H1 (cell line): Measurements from ENCODE around the gene ZNF536. TPM values are rescaled to one million over a fixed set of nuclear protein-coding genes. Genes with fewer than 3 reads are reported as not detected.

Experiments
- CTCF ChIA-PET: fragments of 300-600 bp; sonication (Branson Sonifier 250); formaldehyde crosslinking; loops from one replicate; lab custom pipeline; 2021; ENCODE audit not compliant: partially characterized antibody; lab: Charles Lee
- POLR2A ChIA-PET: fragments of 300-600 bp; sonication (Branson Sonifier 250); formaldehyde crosslinking; loops from one replicate; lab custom pipeline; 2021; ENCODE audit warnings: inconsistent platforms; ENCODE audit not compliant: partially characterized antibody; lab: Charles Lee
- DNase-seq, 2 experiments: peaks; one replicate each; pipeline versions ENCODE4 v3.0.0 to v3.0.0-alpha.2; 2010 to 2022; ENCODE audit warnings: low spot score in 2 of 2, low read depth in 1 of 2, mixed read lengths in 1 of 2
- FAIRE-seq: peaks from 2 replicates; lab custom pipeline; 2011; peaks lifted over from hg19 to GRCh38; lab: Jason Lieb, UNC
- H2AFZ ChIP-seq: 2 replicates; pipeline ENCODE4 v1.8.1; 2012; ENCODE audit warnings: low read length, inconsistent platforms
- H2AK5ac ChIP-seq: 2 replicates; pipeline ENCODE4 v1.6.1; 2013; ENCODE audit warnings: low read depth, low read length
- H2BK120ac ChIP-seq: replicated peaks from 2 replicates; pipeline ENCODE3; 2013; ENCODE audit warnings: low read depth, low read length, inconsistent platforms
- H2BK12ac ChIP-seq: 2 replicates; pipeline ENCODE4 v1.6.1; 2013; ENCODE audit warnings: low read depth, low read length
- H2BK15ac ChIP-seq: 2 replicates; pipeline ENCODE4 v1.6.1; 2013; ENCODE audit warnings: low read length
- H2BK20ac ChIP-seq: 2 replicates; pipeline ENCODE4 v1.6.1; 2013; ENCODE audit warnings: low read length
- H2BK5ac ChIP-seq: 2 replicates; pipeline ENCODE4 v1.6.1; 2013; ENCODE audit warnings: low read depth, low read length
- H3K14ac ChIP-seq: 2 replicates; pipeline ENCODE4 v1.6.1; 2013; ENCODE audit warnings: inconsistent platforms; ENCODE audit not compliant: insufficient read length
- H3K18ac ChIP-seq: 2 replicates; pipeline ENCODE4 v1.6.1; 2013; ENCODE audit warnings: low read length; ENCODE audit errors: extremely low read depth
- H3K23ac ChIP-seq: 2 replicates; pipeline ENCODE4 v1.6.1; 2013; ENCODE audit warnings: inconsistent platforms; ENCODE audit not compliant: insufficient read length
- H3K23me2 ChIP-seq: 2 replicates; pipeline ENCODE4 v1.6.1; 2013; ENCODE audit warnings: low read depth, low read length
- H3K27ac ChIP-seq: 2 replicates; pipeline ENCODE4 v1.6.1; 2011; ENCODE audit warnings: low read depth, low read length, inconsistent platforms
- H3K27me3 ChIP-seq, 4 experiments: replicated peaks in 1 of 4; 1 replicate in 1 of 4; 2 replicates in 3 of 4; pipeline versions ENCODE4 v1.6.1 to v1.8.1; 2011 to 2013; ENCODE audit warnings: low read length in 3 of 4, mild to moderate bottlenecking in 3 of 4, inconsistent platforms in 2 of 4, mixed read lengths in 2 of 4, moderate library complexity in 1 of 4; ENCODE audit not compliant: control insufficient read depth in 3 of 4, insufficient read depth in 3 of 4; ENCODE audit errors: extremely low read depth in 1 of 4
- H3K36me3 ChIP-seq, 4 experiments: 2 replicates each; pipeline versions ENCODE4 v1.6.1 to v1.8.1; 2011 to 2013; ENCODE audit warnings: mild to moderate bottlenecking in 4 of 4, low read length in 3 of 4, moderate library complexity in 2 of 4, control low read depth in 1 of 4, inconsistent platforms in 1 of 4; ENCODE audit not compliant: insufficient read depth in 4 of 4, control insufficient read depth in 2 of 4
- H3K4ac ChIP-seq: replicated peaks from 2 replicates; pipeline ENCODE3; 2013; ENCODE audit warnings: low read length, low read depth, mixed read lengths, inconsistent platforms; ENCODE audit not compliant: insufficient read length
- H3K4me1 ChIP-seq, 4 experiments: replicated peaks in 1 of 4; 1 replicate in 1 of 4; 2 replicates in 3 of 4; pipeline versions ENCODE4 v1.6.1 to v1.8.1; 2011 to 2013; ENCODE audit warnings: low read length in 3 of 4, inconsistent platforms in 2 of 4, mixed read lengths in 1 of 4; ENCODE audit not compliant: insufficient read depth in 4 of 4, control insufficient read depth in 3 of 4
- H3K4me2 ChIP-seq, 2 experiments: 2 replicates each; pipeline versions ENCODE4 v1.6.1 to v1.8.1; 2011 to 2013; ENCODE audit warnings: low read depth in 2 of 2, low read length in 2 of 2, control low read depth in 1 of 2, inconsistent platforms in 1 of 2, mild to moderate bottlenecking in 1 of 2; ENCODE audit not compliant: insufficient read depth in 1 of 2
- H3K4me3 ChIP-seq, 4 experiments: fragments of 200-600, 300-600 bp in 1 of 4; sonication (generic), shearing (Covaris generic), sonication (Bioruptor Twin) in 1 of 4; 2 replicates each; pipeline versions ENCODE4 v1.5.1 to v1.8.1; 2011 to 2016; ENCODE audit warnings: low read length in 4 of 4, low read depth in 3 of 4, control low read depth in 2 of 4, inconsistent platforms in 2 of 4, mild to moderate bottlenecking in 2 of 4, mixed read lengths in 1 of 4, moderate library complexity in 1 of 4; ENCODE audit not compliant: insufficient read depth in 2 of 4; ENCODE audit errors: extremely low read depth in 1 of 4
- H3K56ac ChIP-seq: replicated peaks from 2 replicates; pipeline ENCODE3; 2013; ENCODE audit warnings: low read depth, mild to moderate bottlenecking, mixed read lengths, low read length, inconsistent platforms; ENCODE audit not compliant: insufficient read length
- H3K79me1 ChIP-seq: 2 replicates; pipeline ENCODE4 v1.6.1; 2013; ENCODE audit warnings: low read depth, low read length, control low read depth
- H3K79me2 ChIP-seq, 2 experiments: 2 replicates each; pipeline versions ENCODE4 v1.6.1 to v1.8.1; 2012 to 2013; ENCODE audit warnings: low read length in 2 of 2, mild to moderate bottlenecking in 2 of 2, inconsistent platforms in 1 of 2; ENCODE audit not compliant: insufficient read depth in 2 of 2, control insufficient read depth in 1 of 2
- H3K9ac ChIP-seq, 4 experiments: replicated peaks in 1 of 4; 1 replicate in 1 of 4; 2 replicates in 3 of 4; pipeline versions ENCODE4 v1.6.1 to v1.8.1; 2011 to 2013; ENCODE audit warnings: low read depth in 3 of 4, low read length in 3 of 4, control low read depth in 2 of 4, mild to moderate bottlenecking in 2 of 4, moderate library complexity in 2 of 4, inconsistent platforms in 1 of 4; ENCODE audit errors: extremely low read depth in 1 of 4
- H3K9me3 ChIP-seq, 2 experiments: 2 replicates each; pipeline versions ENCODE4 v1.6.1 to v1.8.1; 2012 to 2013; ENCODE audit warnings: mild to moderate bottlenecking in 2 of 2, moderate library complexity in 2 of 2, control low read depth in 1 of 2, inconsistent platforms in 1 of 2, low read depth in 1 of 2, low read length in 1 of 2, mixed read lengths in 1 of 2; ENCODE audit not compliant: insufficient read depth in 2 of 2
- H4K20me1 ChIP-seq, 2 experiments: replicated peaks in 1 of 2; 2 replicates each; pipeline versions ENCODE3 to v1.8.1; 2011 to 2013; ENCODE audit warnings: inconsistent platforms in 2 of 2, low read length in 2 of 2, mild to moderate bottlenecking in 1 of 2; ENCODE audit not compliant: insufficient read depth in 2 of 2, control insufficient read depth in 1 of 2
- H4K5ac ChIP-seq: 2 replicates; pipeline ENCODE4 v1.6.1; 2013; ENCODE audit warnings: low read length, low read depth, mixed read lengths, inconsistent platforms; ENCODE audit not compliant: insufficient read length
- H4K8ac ChIP-seq: 2 replicates; pipeline ENCODE4 v1.8.0; 2013; ENCODE audit warnings: mild to moderate bottlenecking, moderate library complexity, low read length, inconsistent platforms; ENCODE audit not compliant: insufficient read depth; ENCODE audit errors: extremely low read depth
- H4K91ac ChIP-seq: replicated peaks from 2 replicates; pipeline ENCODE3; 2013; ENCODE audit warnings: low read length, mixed read lengths, inconsistent platforms; ENCODE audit not compliant: insufficient read length
- ASH2L ChIP-seq: fragments of 200-600, 300-600 bp; sonication (generic); IDR thresholded peaks from one replicate; pipeline ENCODE4 v1.7.1; 2017; ENCODE audit warnings: low read length
- CHD2 ChIP-seq: IDR thresholded peaks from 2 replicates; pipeline ENCODE4 v1.6.1; 2012; ENCODE audit warnings: low read length, improper control_type of control experiment
- JUN ChIP-seq: IDR thresholded peaks from 2 replicates; pipeline ENCODE4 v1.6.1; 2011; ENCODE audit warnings: low read depth, mild to moderate bottlenecking, improper control_type of control experiment, low read length
- NRF1 ChIP-seq: IDR thresholded peaks from 2 replicates; pipeline ENCODE4 v1.6.1; 2011; ENCODE audit warnings: mild to moderate bottlenecking, low read depth, low read length, improper control_type of control experiment
- SAP30 ChIP-seq: fragments of 300-600 bp; sonication (generic); IDR thresholded peaks from 2 replicates; pipeline ENCODE4 v1.7.1; 2012; ENCODE audit warnings: low read length, moderate library complexity, mild to moderate bottlenecking, inconsistent platforms; ENCODE audit not compliant: insufficient read depth, insufficient replicate concordance
- SIRT6 ChIP-seq: IDR thresholded peaks from one replicate; pipeline ENCODE4 v1.7.1; 2012; ENCODE audit warnings: low read length, inconsistent platforms
- SIX5 ChIP-seq: IDR thresholded peaks from 2 replicates; pipeline ENCODE4 v1.6.1; 2011; ENCODE audit warnings: mild to moderate bottlenecking, low read depth, low read length
- TAF7 ChIP-seq: optimal IDR thresholded peaks from 2 replicates; pipeline ENCODE3; 2011; ENCODE audit warnings: low read depth, mild to moderate bottlenecking, inconsistent platforms, low read length, moderate library complexity, borderline replicate concordance
- TEAD4 ChIP-seq: IDR thresholded peaks from 2 replicates; pipeline ENCODE4 v1.6.1; 2012; ENCODE audit warnings: low read depth, low read length, inconsistent platforms, mixed read lengths
- WGBS, 2 experiments: shearing (Covaris generic) in 1 of 2; methylation state at CpG; one replicate each; pipeline versions ENCODE4 v1.1.6 to v1.1.7; 2013 to 2015; ENCODE audit warnings: low lambda C conversion rate in 2 of 2, mixed read lengths in 2 of 2, inconsistent platforms in 1 of 2, low coverage in 1 of 2, missing lambda C conversion rate in 1 of 2; ENCODE audit not compliant: insufficient replicate concordance in 2 of 2, insufficient coverage in 1 of 2, insufficient read length in 1 of 2; ENCODE audit errors: extremely low coverage in 1 of 2, missing lambda C conversion rate in 1 of 2; 5-methylcytosine and 5-hydroxymethylcytosine counted together
- polyA plus RNA-seq, 7 experiments: library from polyadenylated mRNA; depleted of rRNA in 3 of 7; stranded (reverse) in 5 of 7; unstranded in 2 of 7; fragments of >200 nt in 5 of 7; fragments of 200-250 nt in 2 of 7; gene quantifications; 1 replicate in 5 of 7; 2 replicates in 1 of 7; 4 replicates in 1 of 7; pipeline versions ENCODE4 v1.2.1 to v1.2.3, GENCODE V29; 2011 to 2013; ENCODE audit warnings: missing spikeins in 2 of 7, mixed read lengths in 2 of 7
- total RNA-seq: library from RNA; stranded (reverse); fragmentation: NEBNext Ultra II Directional; extraction: Animal tissue kit (Norgen Biotek cat#: 25700); gene quantifications from 2 replicates; pipeline ENCODE4 v1.2.1, GENCODE V29; 2021
- TF ChIP-seq, protein P1 (sequence below): IDR thresholded peaks from 2 replicates; pipeline ENCODE4 v1.6.1; 2011; ENCODE audit warnings: low read length, improper control_type of control experiment
- TF ChIP-seq, protein P2 (sequence below), 3 experiments: IDR thresholded peaks; 1 replicate in 2 of 3; 2 replicates in 1 of 3; pipeline versions ENCODE4 v1.5.1 to v1.6.1; 2011; ENCODE audit warnings: low read length in 3 of 3, mild to moderate bottlenecking in 3 of 3, inconsistent platforms in 2 of 3, low read depth in 1 of 3, moderate library complexity in 1 of 3; ENCODE audit not compliant: insufficient read depth in 1 of 3; ENCODE audit errors: control extremely low read depth in 1 of 3

Gene ZNF536
- total and polyA plus RNA-seq, 2 of the 8 experiments (the other 6 are each of a cell fraction or from before 2014, with no cell fraction given), result 0.09 to 0.11 TPM

DNA sequence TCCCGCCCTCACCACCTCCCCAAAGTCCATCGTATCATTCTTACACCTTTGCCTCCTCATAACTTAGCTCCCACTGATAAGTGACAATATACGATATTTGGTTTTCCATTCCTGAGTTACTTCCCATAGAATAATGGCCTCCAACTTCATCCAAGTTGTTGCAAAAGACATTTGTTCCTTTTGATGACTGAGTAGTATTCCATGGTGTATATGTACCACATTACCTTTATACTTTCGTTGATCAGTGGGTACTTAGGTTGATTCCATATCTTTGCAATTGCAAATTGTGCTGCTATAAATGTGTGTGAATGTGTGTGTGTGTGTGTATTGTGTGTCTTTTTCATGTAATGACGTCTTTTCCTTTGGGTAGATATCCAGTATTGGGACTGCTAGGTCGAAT is 109.6 kb downstream of the ZNF536 start:
- no peak overlapping the region for H3K9ac ChIP-seq
- H3K23ac ChIP-seq, result no peak overlapping the region
- FAIRE-seq (no peak), DNase-seq (no peak)
- no peaks in the 10 kb centered on the region for H3K79me1 ChIP-seq
- H3K9me3 ChIP-seq, result peaks cover 0 to 4% of the 10 kb centered on the region in 2 experiments; a peak in 1 of 4 replicates
- H3K56ac ChIP-seq, result no peak overlapping the region
- H3K4ac ChIP-seq, result no peak overlapping the region
- no peak overlapping the region for H4K5ac ChIP-seq
- no peak overlapping the region for H2BK12ac ChIP-seq
- H4K20me1 ChIP-seq, result no peaks in the 10 kb centered on the region
- H4K8ac ChIP-seq, result no peak overlapping the region
- H3K27me3 ChIP-seq, result no peaks in the 10 kb centered on the region
- 94% methylated on average over 6 of the region's 6 CpGs; no CpG with 5 or more reads in 1 of the 2 experiments for WGBS, 2 experiments
- no peak overlapping the region for H2AK5ac ChIP-seq
- H2BK120ac ChIP-seq, result no peak overlapping the region
- no peak overlapping the region for H2BK15ac ChIP-seq
- no peak overlapping the region for H4K91ac ChIP-seq
- POLR2A ChIA-PET, result no interaction called here
- H3K18ac ChIP-seq, result no peak overlapping the region
- no peak overlapping the region for H3K14ac ChIP-seq
- no peaks in the 10 kb centered on the region for H3K36me3 ChIP-seq
- no peaks in the 10 kb centered on the region for H3K79me2 ChIP-seq
- H2BK5ac ChIP-seq, result no peak overlapping the region
- no peak overlapping the region for H2BK20ac ChIP-seq
- H3K4me2 ChIP-seq, result no peak overlapping the region
- no peak overlapping the region for H2AFZ ChIP-seq
- H3K27ac ChIP-seq, result no peak overlapping the region
- H3K4me1 ChIP-seq, result no peaks in the 10 kb centered on the region
- CTCF ChIA-PET, result interaction anchor here (1.4 kb wide), 1 partner anchor 16 kb away, joined by 4 read pairs; no protein-coding TSS in a partner anchor
- no peaks in the 10 kb centered on the region for H3K23me2 ChIP-seq
- no peak overlapping the region for H3K4me3 ChIP-seq
- TF ChIP-seq ASH2L (no peak), SIX5 (no peak), SAP30 (no peak), CHD2 (no peak), NRF1 (no peak), TEAD4 (no peak), SIRT6 (no peak), JUN (no peak), TAF7 (no peak)
- TF ChIP-seq, protein P1, sequence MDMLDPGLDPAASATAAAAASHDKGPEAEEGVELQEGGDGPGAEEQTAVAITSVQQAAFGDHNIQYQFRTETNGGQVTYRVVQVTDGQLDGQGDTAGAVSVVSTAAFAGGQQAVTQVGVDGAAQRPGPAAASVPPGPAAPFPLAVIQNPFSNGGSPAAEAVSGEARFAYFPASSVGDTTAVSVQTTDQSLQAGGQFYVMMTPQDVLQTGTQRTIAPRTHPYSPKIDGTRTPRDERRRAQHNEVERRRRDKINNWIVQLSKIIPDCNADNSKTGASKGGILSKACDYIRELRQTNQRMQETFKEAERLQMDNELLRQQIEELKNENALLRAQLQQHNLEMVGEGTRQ, result no peak
- TF ChIP-seq, protein P2, sequence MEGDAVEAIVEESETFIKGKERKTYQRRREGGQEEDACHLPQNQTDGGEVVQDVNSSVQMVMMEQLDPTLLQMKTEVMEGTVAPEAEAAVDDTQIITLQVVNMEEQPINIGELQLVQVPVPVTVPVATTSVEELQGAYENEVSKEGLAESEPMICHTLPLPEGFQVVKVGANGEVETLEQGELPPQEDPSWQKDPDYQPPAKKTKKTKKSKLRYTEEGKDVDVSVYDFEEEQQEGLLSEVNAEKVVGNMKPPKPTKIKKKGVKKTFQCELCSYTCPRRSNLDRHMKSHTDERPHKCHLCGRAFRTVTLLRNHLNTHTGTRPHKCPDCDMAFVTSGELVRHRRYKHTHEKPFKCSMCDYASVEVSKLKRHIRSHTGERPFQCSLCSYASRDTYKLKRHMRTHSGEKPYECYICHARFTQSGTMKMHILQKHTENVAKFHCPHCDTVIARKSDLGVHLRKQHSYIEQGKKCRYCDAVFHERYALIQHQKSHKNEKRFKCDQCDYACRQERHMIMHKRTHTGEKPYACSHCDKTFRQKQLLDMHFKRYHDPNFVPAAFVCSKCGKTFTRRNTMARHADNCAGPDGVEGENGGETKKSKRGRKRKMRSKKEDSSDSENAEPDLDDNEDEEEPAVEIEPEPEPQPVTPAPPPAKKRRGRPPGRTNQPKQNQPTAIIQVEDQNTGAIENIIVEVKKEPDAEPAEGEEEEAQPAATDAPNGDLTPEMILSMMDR (IDR thresholded peaks at IDR 0.05; ENCODE audit: control extremely low read depth in 1 of 3, insufficient read depth in 1 of 3, low read depth in 1 of 3, low read length in 3 of 3), result no peak
